SU-DHL-6 (cell line): ENCODE measurements around the gene ZFYVE21.

Experiments used
- EZH2phosphoT487 ChIP-seq: fragments of 200-600 bp; sonication (generic), shearing (Covaris generic); conservative IDR thresholded peaks from 2 replicates; pipeline ENCODE4 v1.6.1; 2018; ENCODE audit warnings: mild to moderate bottlenecking, antibody characterized with exemption, low read length, moderate library complexity, mixed read lengths
- TF ChIP-seq, protein P1 (sequence below): fragments of 200-600 bp; sonication (generic); IDR thresholded peaks from one replicate; pipeline ENCODE4 v1.5.1; 2017; ENCODE audit warnings: antibody characterized with exemption, mild to moderate bottlenecking, low read length, moderate library complexity; ENCODE audit not compliant: insufficient read depth, poor library complexity, severe bottlenecking

DNA sequence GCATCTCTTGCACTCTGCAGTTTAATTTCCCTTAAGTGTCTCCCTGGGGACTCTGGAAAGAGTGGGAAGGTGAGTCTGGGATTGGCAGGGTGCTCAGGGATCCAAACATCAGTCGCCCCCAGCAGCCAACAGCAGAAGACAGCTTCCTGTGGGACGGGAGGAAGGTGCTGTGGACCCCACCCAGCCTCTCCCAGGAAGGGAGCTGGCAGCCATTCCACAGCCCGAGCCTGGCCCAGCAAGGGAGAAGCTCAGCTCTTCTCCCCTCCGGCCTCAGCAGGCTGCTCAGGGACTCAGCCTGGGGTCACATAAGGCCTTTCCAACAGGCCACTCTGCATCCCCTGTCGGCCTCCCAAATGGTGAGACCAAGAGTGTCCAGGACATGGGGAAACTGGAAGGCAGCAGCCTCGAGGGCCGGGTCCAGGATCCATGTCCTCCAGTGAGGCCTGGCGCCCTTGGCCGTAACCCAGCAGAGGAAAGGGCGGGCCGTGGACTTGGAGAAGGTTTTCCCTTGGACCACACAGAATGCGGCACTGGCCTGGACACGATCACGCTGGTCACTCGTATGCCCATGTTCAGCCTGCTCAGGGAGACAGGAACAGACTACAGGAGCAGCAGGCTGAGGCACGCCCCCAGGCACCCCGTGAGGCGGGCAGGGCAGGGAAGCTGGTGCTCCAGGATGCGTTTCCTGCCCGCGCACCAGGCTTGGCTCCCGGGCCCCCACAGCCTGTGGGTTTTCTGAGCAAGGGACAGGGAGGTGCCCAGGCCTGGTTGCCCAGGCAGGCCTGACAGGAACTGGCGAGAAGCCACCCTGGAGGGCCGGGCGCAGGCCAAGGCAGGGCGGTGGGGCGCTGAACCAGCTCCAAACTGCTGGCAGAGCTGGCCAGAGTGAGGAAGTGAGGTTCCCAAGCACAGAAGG, 3.8 kb upstream of the ZFYVE21 start:
- TF ChIP-seq, protein P1, sequence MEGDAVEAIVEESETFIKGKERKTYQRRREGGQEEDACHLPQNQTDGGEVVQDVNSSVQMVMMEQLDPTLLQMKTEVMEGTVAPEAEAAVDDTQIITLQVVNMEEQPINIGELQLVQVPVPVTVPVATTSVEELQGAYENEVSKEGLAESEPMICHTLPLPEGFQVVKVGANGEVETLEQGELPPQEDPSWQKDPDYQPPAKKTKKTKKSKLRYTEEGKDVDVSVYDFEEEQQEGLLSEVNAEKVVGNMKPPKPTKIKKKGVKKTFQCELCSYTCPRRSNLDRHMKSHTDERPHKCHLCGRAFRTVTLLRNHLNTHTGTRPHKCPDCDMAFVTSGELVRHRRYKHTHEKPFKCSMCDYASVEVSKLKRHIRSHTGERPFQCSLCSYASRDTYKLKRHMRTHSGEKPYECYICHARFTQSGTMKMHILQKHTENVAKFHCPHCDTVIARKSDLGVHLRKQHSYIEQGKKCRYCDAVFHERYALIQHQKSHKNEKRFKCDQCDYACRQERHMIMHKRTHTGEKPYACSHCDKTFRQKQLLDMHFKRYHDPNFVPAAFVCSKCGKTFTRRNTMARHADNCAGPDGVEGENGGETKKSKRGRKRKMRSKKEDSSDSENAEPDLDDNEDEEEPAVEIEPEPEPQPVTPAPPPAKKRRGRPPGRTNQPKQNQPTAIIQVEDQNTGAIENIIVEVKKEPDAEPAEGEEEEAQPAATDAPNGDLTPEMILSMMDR: no peak
- no peak for TF ChIP-seq EZH2phosphoT487
